Measurements from ENCODE around the gene RAD50.

GRCh38 chr5:132612846-132613245, 56.1 kb downstream of the RAD50 start:
- TF ChIP-seq CTCF (IDR thresholded peaks at IDR 0.05; ENCODE audit: low read depth, low read length, poor library complexity, severe bottlenecking) = no peak
- TF ChIP-seq EZH2phosphoT487 (IDR thresholded peaks at IDR 0.05; ENCODE audit: borderline replicate concordance, low read length) = no peak

Measured in DOHH2 (cell line).